NCI-H774 (cell line): Measurements from ENCODE around the gene CD14.
A peak's percentile ranks its signal among the peaks of the same experiment; 100 is the strongest.
"Not testable (repeated sequence)": the region's sequence is repeated elsewhere in the genome, so short reads cannot be mapped to it uniquely, and the experiment has no call there.

Experiments used
- DNase-seq: peaks from one replicate; lab custom pipeline; 2025; lab: John Stamatoyannopoulos, UW

The CD14 gene

DNA sequence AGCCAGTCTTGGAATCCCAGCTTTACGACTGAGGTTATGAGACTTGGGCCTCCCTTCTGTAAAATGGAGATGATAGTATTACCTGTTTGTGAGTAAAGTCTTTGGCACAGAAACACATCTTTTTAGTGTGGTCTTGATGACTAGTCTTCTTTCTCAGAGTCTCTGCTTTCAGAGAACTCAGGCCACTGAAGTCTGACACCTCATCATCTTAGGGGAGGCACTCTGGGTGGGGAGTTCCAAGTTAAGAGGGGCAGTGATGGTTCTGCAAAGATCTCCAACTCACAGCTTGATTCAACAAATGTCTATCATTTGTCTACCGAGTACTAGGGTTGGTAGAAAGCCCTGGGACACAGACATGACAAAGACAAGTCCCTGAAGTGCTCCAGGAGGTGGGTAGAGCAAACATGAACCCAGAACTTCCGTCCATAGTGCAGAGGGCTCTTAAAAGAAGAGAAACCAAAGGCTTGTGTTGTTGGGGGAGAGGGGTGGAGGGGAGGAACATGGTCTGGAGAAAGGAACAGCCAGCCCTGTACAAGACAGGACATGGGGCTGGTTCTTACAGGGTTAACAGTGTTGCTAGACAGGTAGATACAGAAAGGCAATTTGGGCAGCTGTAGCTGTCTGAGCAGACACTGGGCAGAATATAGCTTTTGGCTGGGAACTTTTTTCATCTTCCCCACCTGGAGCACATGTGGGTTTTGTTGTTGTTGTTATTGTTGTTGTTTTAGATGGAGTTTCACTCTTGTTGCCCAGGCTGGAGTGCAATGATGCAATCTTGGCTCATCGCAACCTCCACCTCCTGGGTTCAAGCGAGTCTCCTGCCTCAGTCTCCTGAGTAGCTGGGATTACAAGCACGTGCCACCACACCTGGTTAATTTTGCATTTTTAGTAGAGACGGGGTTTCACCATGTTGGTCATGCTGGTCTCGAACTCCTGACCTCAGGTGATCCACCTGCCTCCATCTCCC, 2.6 kb upstream of the CD14 start:
- DNase-seq = no peak

DNA sequence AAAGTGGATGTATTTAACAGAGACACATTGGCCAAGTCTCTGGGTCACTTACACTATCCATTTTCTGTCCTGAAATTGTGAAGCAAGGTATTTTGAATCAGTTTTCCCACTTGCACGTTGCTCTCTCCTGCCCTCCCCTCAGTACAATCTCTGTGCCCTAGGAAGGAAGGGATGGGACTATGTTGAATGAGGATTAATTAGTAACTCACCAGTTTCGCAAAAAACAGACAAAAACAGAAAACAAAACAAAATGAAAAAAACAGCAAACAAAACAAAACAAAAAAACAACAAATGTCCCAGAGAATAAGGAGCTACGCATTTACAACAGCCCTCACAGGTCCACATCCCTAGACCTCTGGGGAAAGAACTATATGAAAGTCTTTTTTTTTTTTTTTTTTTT, 1.1 kb upstream of the CD14 start:
- DNase-seq = no peak

DNA sequence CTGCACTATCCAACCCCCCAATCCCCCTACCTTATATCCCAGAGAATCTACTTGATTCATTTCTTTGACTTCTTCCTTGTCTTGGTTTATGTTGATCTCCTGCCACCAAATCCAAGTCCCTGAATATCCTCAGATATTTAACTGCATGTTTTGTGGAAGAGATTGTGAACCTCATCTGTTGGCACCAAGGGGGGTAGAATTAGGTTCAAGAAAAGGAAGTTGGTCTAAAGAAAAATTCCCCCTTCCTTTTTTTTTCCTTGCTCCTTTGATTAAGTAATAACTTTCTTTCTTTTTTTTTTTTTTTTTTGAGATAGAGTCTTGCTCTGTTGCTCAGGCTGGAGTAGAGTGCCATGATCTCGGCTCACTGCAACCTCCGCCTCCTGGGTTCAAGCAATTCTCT, 526 bp upstream of the CD14 start:
- DNase-seq = no peak

DNA sequence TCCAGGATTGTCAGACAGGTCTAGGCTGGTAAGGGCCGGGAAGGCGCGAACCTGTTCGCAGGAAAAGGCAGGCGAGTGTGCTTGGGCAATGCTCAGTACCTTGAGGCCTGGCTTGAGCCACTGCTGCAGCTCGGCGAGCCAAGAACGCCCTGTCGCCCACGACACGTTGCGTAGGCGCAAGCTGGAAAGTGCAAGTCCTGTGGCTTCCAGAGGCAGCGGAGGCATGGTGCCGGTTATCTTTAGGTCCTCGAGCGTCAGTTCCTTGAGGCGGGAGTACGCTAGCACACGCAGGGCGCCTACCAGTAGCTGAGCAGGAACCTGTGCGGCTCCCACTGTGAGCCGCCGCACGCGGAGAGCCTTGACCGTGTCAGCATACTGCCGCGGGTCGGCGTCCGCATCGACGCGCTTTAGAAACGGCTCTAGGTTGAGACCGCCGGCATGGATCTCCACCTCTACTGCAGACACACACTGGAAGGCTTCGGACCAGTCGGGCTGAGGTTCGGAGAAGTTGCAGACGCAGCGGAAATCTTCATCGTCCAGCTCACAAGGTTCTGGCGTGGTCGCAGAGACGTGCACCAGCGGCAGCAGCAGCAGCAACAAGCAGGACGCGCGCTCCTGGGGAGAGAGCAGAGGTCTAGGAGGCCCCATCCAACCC, 482 bp downstream of the CD14 start:
- DNase-seq = peak; percentile 42

DNA sequence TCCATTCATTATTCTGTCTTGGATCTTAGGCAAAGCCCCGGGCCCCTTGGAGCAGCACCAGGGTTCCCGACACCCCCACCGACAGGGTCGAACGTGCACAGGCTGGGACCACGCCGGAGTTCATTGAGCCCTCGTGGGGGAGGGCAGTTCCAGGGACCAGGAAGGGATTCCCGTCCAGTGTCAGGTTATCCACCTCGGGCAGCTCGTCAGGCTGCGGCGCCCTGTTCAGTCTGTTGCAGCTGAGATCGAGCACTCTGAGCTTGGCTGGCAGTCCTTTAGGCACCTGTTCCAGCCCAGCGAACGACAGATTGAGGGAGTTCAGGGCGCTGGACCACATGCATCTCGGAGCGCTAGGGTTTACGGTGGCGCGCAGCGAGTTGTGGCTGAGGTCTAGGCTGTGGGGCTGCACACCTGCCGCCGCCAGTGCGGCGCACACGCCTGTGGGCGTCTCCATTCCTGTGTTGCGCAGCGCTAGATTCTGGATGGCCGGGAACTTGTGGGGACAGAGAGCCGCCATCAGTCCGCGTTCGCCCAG, 1.1 kb downstream of the CD14 start:
- peak; percentile 42 for DNase-seq

DNA sequence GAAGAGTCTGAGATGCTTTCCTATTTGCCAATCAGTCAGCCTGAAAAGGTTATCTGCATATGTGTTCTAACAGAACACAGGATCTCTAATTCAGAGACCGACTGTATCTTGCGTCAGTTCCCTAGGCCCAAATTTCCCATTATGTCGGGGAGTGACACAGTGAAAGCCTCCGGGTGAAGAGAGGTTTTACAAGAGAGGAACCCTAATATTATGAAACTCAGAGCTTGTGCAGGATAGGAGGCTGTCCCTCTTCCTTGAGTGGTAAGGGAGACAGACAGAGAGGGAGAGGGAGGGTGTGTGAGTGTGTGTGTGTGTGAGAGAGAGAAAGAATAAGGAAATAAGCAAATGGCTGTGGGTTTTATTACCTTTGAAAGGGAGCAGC, 1.9 kb downstream of the CD14 start:
- no peak for DNase-seq

DNA sequence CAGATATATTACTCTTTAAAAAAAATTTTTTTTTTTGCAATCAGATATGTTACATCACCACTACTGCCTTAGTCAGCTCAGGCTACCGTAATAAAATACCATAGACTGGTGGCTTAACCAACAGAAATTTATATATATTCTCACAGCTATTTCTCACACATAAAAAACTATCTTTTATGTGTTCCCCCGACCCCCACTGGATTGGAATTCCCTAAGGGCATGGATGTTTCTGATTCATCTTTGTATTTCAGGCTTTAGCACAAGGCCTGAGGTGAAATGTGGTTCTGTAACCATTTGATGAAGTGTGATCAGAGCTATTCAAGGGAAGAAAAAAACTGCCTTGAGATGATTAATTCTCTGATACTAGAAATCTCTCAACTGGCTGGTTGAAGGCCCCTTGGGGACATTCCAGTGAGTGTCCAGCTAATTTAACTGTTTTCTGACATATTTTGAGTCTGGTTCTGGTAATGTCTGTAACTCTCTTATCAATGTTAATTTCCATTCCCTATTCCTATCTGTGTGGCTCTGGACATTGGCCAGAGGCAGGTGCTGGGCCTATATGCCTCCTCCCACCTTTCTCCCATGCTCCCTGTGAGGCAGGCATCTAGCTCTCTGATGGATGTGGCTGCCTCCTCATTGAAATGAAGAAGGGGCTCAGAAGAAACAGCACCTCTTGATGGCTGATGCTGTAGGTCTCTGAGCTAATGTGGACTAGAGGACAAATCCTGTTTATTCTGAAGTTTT, 2.5 kb downstream of the CD14 start:
- no peak for DNase-seq

DNA sequence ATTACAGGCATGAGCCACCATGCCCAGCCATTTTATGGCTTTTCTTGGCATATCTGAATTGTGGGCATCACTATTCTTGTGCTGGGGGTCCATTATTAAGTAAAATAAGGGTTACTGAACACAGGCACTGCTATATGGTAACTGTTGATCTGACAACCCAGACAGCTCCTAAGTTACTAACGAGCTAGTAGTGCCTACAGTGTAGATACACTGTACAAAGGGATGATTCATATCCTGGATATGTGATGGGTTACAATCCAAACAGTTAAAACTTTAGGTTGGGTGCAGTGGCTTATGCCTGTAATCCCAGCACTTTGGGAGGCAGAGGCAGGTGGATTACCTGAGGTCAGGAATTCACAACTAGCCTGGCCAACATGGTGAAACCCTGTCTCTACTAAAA, 4.3 kb downstream of the CD14 start:
- DNase-seq = no peak

DNA sequence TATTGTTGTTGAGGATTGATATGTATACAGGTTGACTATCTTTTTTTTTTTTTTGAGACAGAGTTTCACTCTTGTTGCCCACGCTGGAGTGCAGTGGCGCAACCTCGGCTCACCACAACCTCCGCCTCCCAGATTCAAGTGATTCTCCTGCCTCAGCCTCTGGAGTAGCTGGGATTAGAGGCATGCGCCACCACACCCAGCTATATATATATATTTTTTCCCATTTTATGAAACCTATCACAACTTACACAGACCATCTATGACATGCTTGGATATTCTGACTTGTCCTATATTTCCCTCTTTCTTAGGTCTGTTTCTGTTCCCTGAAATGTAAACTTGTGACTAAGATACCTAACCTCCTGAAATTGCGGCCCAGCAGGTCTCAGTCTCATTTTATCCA, 5.0 kb downstream of the CD14 start:
- no peak for DNase-seq

DNA sequence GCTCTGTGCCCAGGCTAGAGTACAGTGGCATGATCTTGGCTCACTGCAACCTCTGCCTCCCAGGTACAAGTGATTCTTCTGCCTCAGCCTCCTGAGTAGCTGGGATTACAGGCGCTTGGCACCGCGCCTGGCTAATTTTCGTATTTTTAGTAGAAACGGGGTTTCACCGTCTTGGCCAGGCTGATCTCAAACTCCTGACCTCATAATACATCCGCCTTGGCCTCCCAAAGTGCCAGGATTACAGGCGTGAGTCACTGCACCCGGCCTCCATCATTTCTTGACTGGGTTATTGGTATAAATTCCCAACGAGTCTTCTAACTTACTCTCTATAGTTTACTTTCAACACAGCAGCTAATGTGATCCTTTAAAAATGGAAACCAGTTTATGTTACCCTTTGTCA, 8.1 kb downstream of the CD14 start:
- DNase-seq = not testable (repeated sequence)

DNA sequence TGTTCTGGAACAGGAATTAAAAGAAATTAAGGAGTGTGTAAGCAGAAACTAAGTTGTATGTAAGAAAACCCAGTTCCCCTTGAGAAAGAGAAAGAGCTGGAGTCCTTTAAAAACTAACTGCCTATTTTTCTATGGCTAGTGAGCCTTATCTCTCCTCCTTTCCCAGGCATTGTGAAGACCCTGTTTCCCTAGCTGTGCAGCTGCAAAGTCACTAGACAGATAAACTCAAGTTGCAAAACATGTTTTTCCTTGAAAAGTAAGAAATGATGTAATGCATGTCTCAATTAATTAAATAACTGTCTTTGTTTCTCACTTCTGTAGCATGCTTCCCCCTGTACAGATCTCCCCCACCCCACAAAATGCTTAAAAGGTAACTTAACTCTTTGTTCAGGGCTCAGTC, 9.9 kb downstream of the CD14 start:
- not testable (repeated sequence) for DNase-seq

DNA sequence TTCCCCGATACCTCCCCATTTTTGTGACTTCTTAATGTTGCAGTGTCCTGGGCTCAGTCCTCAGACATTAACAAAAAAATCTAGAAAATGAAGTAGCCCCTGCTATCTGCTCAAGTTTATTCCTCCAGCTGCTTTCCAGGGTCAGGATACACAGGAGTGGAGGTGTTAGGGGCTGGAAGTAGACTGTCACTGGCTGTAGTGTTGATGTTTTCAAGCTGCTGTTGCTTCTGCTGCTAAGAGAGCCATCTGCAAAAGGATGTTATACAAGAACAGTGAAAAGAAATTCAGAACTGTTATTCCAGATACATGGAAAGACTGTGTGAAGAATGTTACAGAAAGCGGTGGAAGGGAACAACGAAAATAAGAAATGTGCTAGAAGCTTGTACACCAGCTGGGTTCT, 10.7 kb downstream of the CD14 start:
- no peak for DNase-seq

DNA sequence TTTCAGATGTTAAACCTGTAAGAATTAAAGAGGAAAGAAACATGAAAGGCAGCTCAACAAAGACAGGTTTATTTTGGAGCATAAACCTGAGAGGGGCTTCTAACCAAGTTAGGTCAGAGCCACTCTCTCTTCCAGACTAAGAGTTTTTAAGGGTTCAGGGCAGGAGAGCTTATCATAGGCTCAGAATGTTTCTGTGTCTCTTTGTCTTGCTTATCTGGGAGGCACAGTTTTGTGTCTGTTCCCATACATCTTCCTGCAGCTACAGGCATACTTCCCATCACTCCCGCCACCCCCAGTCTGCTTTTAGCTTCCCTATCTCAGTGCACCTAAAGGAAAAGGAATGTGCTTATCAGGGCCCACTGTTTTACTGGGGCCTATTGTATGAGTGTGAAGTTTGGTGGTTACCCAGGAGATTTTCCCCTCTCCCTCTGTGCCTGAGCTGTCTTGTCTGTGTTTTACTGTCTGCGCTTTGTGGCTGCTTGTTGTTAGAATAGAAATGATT, 21.9 kb downstream of the CD14 start:
- DNase-seq = no peak

DNA sequence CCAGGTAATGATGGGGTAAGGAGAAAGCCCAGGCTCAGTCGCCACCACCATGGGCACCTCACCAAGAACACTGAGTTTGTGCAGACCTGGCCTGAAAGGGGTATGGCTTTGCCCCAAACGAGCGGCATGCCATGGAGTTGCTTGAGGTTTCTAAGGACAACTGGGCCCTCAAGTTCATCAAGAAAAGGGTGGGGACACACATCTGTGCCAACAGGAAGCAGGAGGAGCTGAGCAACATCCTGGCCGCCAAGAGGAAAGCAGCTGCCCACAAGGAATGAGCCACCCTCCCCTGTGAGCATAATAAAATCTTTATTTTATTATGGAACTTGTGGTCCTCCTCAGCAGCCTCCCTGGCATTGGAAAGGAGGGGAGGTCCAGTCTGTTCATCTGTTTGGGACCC, 23.8 kb downstream of the CD14 start:
- DNase-seq = no peak

DNA sequence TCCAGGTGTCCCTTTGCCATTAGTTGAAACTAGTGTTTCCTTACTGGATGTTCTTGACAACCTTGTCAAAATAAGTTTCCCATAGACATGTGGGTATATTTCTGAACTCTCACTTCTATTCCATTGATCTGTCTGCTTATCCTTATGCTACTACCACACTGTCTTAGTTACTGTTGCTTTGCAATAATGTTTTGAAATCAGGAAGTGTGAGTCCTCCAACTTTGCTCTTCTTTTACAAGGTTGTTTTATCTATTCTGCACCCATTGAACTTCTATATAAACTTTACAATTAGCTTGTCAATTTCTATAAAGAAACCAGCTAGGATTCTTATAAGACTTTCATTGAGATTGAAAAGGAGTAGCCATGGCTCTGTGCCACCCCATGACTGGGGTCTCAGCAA, 24.3 kb downstream of the CD14 start:
- DNase-seq = no peak

DNA sequence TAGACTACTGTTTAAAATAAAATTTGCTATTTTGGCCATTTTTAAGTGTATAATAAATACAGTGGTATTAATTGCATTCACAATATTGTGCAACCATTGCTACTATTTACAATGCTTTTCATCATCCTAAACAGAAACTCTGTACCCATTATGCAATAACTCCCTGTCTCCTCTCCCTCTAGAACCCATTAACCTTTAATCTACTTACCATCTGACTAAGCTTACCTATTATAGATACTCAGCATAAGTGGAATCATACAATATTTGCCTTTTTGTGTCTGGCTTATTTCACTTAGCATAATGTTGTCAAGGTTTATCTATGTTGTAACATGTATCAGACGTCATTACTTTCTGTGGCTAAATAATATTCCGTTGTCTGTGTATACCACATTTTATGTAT, 25.9 kb downstream of the CD14 start:
- DNase-seq = no peak

DNA sequence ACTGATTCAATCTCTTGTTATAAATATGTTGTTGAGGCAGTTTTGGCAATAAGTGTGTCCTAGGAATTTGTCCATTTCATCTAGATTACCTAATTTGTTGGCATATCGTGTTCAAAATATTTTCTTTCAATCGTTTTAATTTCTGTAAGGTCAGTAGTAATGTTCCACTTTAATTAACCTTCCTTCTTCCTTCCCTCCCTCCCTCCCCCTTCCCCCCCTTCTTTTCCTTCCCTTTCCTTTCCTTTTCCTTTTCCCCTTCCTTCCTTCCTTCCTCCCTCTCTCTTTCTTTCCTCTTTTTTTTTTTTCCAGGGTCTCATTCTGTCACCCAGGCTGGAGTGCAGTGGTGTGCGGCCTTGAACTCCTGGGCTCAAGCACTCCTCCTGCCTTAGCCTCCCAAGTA, 27.1 kb downstream of the CD14 start:
- DNase-seq = no peak

DNA sequence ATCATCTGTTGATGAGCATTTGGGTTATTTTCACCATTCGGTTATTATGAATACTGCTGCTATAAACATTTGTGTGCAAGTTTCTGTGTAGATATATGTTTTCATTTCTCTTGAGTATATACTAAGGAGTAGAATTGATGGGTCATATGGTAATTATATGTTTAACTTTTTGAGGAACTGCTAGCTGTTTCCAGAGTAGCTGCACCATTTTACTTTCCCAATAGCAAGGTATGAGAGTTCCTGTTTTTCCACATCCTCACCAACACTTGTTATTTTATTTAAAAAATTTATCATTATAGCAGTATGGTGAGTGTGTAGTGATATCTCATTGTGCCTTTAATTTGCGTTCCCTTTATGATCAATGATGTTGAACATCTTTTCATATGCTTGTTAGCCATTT, 29.2 kb downstream of the CD14 start:
- DNase-seq = no peak

DNA sequence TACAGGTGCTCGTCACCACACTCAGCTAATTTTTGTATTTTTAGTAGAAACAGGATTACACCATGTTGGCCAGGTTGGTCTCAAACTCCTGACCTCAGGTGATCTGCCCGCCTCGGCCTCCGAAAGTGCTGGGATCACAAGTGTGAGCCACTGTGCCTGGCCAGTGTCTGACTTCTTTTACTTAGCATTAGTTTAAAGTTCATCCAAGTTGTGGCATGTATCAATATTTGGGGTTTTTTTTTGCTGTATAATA, 29.6 kb downstream of the CD14 start:
- DNase-seq = not testable (repeated sequence)

DNA sequence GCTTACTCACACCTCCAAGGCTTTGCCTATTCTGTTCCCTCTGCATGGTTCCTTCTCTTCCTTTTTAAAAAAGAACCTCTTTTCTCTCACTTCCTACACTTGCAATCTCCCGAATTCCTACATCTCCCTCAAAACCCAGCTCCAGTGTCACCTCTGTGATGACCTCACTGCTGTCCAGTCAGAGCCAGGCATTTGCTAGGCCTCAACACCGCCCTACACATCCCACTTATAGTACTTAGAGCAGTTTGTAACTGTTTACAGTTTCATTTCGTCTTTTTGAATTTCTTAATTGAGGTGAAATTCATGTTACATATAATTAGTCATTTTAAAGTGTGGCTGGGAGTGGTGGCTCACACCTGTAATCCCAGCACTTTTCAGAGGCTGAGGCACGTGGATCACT, 30.8 kb downstream of the CD14 start:
- DNase-seq = no peak

DNA sequence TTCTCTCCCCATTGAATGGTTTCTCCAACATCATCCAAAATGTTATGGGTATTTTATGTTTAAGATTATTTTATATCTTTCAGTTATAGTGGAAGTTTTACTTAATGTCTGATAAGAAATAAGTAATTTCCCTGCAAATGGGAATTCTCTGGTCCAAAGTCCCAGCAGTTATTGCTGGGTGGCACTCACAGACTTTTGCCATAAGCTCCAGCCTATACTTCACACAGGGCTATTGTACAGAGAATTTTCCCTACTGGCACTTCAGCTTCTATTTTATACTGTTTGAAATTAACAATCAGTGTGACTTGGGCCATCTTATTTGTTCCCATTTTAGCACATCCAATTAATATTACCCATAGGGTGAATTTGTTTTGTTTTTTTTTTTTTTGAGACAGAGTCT, 32.9 kb downstream of the CD14 start:
- no peak for DNase-seq

DNA sequence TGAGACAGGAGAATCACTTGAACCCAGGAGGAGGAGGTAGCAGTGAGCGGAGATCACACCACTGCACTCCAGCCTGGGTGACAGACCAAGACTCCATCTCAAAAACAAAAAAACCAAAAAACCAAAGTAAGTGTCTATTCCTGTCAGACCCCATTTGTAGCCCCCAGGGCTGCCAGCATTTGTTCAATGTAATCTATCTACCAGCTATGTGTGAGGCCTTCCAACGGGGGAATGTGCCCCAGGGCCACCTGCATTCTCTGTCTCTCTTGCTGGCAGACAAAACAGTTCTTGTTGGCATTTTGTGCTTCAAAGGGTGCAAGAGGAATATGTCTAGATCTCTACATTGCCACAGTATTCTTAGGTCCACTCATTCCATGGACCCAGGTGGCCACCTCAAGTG, 34.1 kb downstream of the CD14 start:
- DNase-seq = no peak

DNA sequence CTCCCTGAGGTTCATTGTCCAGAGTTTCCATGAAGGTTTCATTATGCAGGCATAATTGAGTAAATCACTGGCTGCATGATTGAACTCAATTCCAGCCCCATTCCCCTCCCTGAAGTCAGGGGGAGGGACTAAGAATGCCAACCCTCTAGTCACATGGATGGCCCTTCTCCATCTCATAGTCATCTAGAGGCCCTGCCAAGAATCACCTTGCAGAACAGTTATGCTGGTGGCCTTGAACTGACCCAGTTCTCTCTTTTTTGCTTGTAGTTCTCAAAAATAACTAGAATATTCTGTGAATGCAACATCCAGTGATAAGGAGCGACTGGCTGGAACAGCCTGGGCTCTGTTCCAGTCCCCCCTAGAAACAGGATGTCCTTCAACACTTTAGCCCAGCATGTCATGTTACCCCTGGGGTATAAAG, 36.6 kb downstream of the CD14 start:
- no peak for DNase-seq
